HG03025 (cell line): ENCODE results near the gene NME9.

ENCODE experiments used
- ATAC-seq: cut with Tn5 transposase; IDR thresholded peaks from one replicate; pipeline ENCODE4 v1.9.1; 2021; ENCODE audit warnings: mild to moderate bottlenecking, moderate library complexity; ENCODE audit not compliant: unreplicated experiment, low FRiP score

The NME9 gene

GRCh38 chr3:138289701-138290100 is 40.0 kb downstream of the NME9 start:
- ATAC-seq, result no peak

- ATAC-seq, result no peak
These were observed 40.4 kb downstream of the NME9 start for GRCh38 chr3:138289260-138289659.

GRCh38 chr3:138284957-138285477 is 44.6 kb downstream of the NME9 start:
- ATAC-seq, result no peak

GRCh38 chr3:138284079-138284478 is 45.6 kb downstream of the NME9 start:
- no peak for ATAC-seq

- no peak for ATAC-seq
These were observed 46.8 kb downstream of the NME9 start for GRCh38 chr3:138282836-138283235.

- no peak for ATAC-seq
These were observed 48.1 kb downstream of the NME9 start for GRCh38 chr3:138281561-138281960.

- ATAC-seq, result no peak
These were observed 58.4 kb downstream of the NME9 start for GRCh38 chr3:138271189-138271794.

GRCh38 chr3:138270245-138270644 is 59.4 kb downstream of the NME9 start:
- no peak for ATAC-seq

- ATAC-seq, result no peak
These were observed 62.6 kb downstream of the NME9 start for GRCh38 chr3:138267083-138267482.

GRCh38 chr3:138265745-138266144 is 63.9 kb downstream of the NME9 start:
- ATAC-seq, result no peak

- ATAC-seq, result no peak
These were observed 66.5 kb downstream of the NME9 start for GRCh38 chr3:138263104-138263503.

GRCh38 chr3:138260611-138261010 is 69.0 kb downstream of the NME9 start:
- ATAC-seq, result no peak

- ATAC-seq, result no peak
These were observed 70.5 kb downstream of the NME9 start for GRCh38 chr3:138259126-138259525.

- ATAC-seq, result no peak
These were observed 71.7 kb downstream of the NME9 start for GRCh38 chr3:138257986-138258385.

- no peak for ATAC-seq
These were observed 73.6 kb downstream of the NME9 start for GRCh38 chr3:138256022-138256421.

GRCh38 chr3:138254216-138254615 is 75.4 kb downstream of the NME9 start:
- ATAC-seq, result no peak

GRCh38 chr3:138253609-138254008 is 76.0 kb downstream of the NME9 start:
- no peak for ATAC-seq
